DOHH2 (cell line): ENCODE results near the gene ADAP1.

ENCODE experiments used
- H3F3A ChIP-seq: fragments of 200-600 bp; sonication (generic), shearing (Covaris generic); 2 replicates; pipeline ENCODE4 v1.6.0; 2016; ENCODE audit warnings: antibody characterized with exemption, mild to moderate bottlenecking; ENCODE audit not compliant: control insufficient read depth, insufficient read depth
- H3K27ac ChIP-seq: fragments of 200-600 bp; sonication (generic); 2 replicates; pipeline ENCODE4 v1.5.1; 2014; ENCODE audit warnings: low read depth, mild to moderate bottlenecking, low read length, moderate library complexity
- H3K27me3 ChIP-seq: fragments of 200-600 bp; sonication (generic); 2 replicates; pipeline ENCODE4 v1.6.1; 2014; ENCODE audit warnings: mild to moderate bottlenecking, low read length, mixed read lengths; ENCODE audit not compliant: control insufficient read depth
- H3K36me3 ChIP-seq: fragments of 200-600 bp; sonication (generic); 2 replicates; pipeline ENCODE4 v1.6.1; 2014; ENCODE audit warnings: mild to moderate bottlenecking, low read length, moderate library complexity, mixed read lengths; ENCODE audit not compliant: control insufficient read depth
- H3K4me1 ChIP-seq: fragments of 200-600 bp; sonication (generic); 2 replicates; pipeline ENCODE4 v1.6.1; 2014; ENCODE audit warnings: mild to moderate bottlenecking, low read length, mixed read lengths; ENCODE audit not compliant: control insufficient read depth
- H3K4me2 ChIP-seq: fragments of 200-600 bp; sonication (generic); 2 replicates; pipeline ENCODE4 v1.6.0; 2014; ENCODE audit warnings: mild to moderate bottlenecking, low read length, moderate library complexity
- H3K4me3 ChIP-seq: fragments of 200-600 bp; sonication (generic); 2 replicates; pipeline ENCODE4 v1.5.1; 2014; ENCODE audit warnings: mild to moderate bottlenecking, low read length, mixed read lengths
- H3K79me2 ChIP-seq: fragments of 200-600 bp; sonication (generic); 2 replicates; pipeline ENCODE4 v1.6.1; 2014; ENCODE audit warnings: mild to moderate bottlenecking, low read length, mixed read lengths; ENCODE audit not compliant: control insufficient read depth
- H3K9me2 ChIP-seq: fragments of 200-600 bp; sonication (generic); replicated peaks from 2 replicates; pipeline ENCODE4 v1.6.1; 2014; ENCODE audit warnings: mild to moderate bottlenecking, low read length, mixed read lengths; ENCODE audit not compliant: control insufficient read depth
- H3K9me3 ChIP-seq: fragments of 200-600 bp; sonication (generic); 2 replicates; pipeline ENCODE4 v1.6.1; 2014; ENCODE audit warnings: antibody characterized with exemption, low read length, mixed read lengths; ENCODE audit not compliant: control insufficient read depth, insufficient read depth
- H4K20me1 ChIP-seq: fragments of 200-600 bp; sonication (generic); 2 replicates; pipeline ENCODE4 v1.6.0; 2014; ENCODE audit warnings: low read depth, mild to moderate bottlenecking, antibody characterized with exemption, low read length, moderate library complexity; ENCODE audit not compliant: control insufficient read depth, insufficient read depth
- EZH2phosphoT487 ChIP-seq: fragments of 200-600 bp; sonication (generic); IDR thresholded peaks from 2 replicates; pipeline ENCODE4 v1.6.1; 2017; ENCODE audit warnings: borderline replicate concordance, mild to moderate bottlenecking, antibody characterized with exemption, low read length, moderate library complexity, mixed read lengths
- TF ChIP-seq, protein P1 (sequence below): fragments of 200-600 bp; sonication (generic); IDR thresholded peaks from one replicate; pipeline ENCODE4 v1.5.1; 2014; ENCODE audit warnings: antibody characterized with exemption, mild to moderate bottlenecking, low read depth, low read length; ENCODE audit not compliant: poor library complexity, severe bottlenecking

The ADAP1 gene

DNA sequence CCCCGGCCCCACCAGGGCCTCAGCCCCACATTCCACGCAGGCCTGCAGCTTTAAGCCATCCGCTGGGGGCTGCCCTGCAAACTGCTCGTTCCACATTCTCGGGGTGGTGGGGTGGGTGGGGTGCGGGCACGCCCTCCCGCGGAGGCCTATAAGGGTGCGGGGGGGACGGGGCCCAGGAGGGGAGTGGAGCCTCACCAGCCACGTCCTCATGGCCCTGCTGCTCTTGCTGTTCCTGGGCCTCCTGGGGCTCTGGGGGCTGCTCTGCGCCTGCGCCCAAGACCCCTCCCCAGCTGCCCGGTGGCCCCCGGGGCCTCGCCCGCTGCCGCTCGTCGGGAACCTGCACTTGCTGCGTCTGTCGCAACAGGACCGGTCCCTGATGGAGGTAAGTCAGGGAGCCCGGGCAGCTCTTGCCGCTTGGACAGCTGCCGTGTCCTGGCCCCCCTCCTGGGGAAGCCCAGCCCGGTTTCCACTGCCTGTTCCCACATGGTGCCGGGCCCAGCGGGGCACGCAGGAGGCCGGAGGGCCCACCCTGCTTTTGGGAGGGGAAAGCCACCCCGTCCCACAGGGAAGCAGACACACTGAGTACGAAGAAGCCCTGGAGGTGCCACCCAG lies 28.6 kb upstream of the ADAP1 start, which contains the start of gene CYP2W1:
Gene CYP2W1 (plus strand): TSS at position 178 of the 612 bp plus-strand sequence. CDS start 31 bp downstream, at position 209.
- TF ChIP-seq EZH2phosphoT487, result no peak
- TF ChIP-seq, protein P1, sequence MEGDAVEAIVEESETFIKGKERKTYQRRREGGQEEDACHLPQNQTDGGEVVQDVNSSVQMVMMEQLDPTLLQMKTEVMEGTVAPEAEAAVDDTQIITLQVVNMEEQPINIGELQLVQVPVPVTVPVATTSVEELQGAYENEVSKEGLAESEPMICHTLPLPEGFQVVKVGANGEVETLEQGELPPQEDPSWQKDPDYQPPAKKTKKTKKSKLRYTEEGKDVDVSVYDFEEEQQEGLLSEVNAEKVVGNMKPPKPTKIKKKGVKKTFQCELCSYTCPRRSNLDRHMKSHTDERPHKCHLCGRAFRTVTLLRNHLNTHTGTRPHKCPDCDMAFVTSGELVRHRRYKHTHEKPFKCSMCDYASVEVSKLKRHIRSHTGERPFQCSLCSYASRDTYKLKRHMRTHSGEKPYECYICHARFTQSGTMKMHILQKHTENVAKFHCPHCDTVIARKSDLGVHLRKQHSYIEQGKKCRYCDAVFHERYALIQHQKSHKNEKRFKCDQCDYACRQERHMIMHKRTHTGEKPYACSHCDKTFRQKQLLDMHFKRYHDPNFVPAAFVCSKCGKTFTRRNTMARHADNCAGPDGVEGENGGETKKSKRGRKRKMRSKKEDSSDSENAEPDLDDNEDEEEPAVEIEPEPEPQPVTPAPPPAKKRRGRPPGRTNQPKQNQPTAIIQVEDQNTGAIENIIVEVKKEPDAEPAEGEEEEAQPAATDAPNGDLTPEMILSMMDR, result no peak
- no peak within 1 kb of the TSS for H3K4me3 ChIP-seq
- H3K4me1 ChIP-seq, result peaks cover 62% of the 10 kb centered on the region
- H3K79me2 ChIP-seq, result no peaks in the 10 kb centered on the region
- H3F3A ChIP-seq, result peaks cover 7% of the 10 kb centered on the region
- H3K4me2 ChIP-seq, result no peak within 1 kb of the TSS
- no peak within 1 kb of the TSS for H3K27ac ChIP-seq
- no peaks in the 10 kb centered on the region for H4K20me1 ChIP-seq
- no peaks in the 10 kb centered on the region for H3K36me3 ChIP-seq
- no peaks in the 10 kb centered on the region for H3K9me3 ChIP-seq
- H3K9me2 ChIP-seq, result no peaks in the 10 kb centered on the region
- peaks cover 10% of the 10 kb centered on the region for H3K27me3 ChIP-seq

- Histone ChIP-seq H3K27ac (no peak overlapping the region), H3K4me2 (no peak overlapping the region)
These were observed 28.1 kb upstream of the ADAP1 start for GRCh38 chr7:982511-983003.

DNA sequence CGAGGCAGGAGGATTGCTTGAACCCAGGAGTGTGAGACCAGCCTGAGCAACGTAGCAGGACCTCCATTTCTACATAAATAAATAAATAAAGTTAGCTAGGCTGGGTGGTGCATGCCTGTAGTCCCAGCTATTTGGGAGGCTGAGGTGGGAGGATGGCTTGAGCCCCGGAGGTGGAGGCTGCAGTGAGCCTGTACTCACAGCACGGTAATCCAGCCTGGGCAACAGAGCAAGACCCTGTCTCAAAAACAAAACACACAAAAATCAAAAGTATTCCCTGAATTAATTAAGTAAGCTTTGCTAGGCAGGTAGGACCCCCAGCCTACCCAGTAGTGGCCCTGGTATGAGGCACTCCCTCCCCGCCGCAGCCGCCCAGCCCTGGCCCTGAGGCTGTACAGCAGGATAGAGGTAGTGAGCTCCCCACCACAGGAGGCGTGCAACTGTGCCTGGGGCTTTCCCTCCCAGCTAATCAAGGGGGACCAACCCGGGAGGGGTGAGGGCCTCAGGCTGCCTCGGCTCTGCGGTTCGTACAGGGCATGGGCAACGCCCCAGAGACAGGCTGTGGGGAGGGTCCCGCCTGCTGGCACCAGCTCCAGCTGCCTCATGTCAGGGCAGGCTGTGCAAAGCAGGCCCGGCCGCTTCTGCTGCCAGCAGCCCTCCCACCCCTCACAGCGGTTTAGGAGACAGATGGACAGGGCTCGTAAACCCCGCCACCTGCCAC lies 27.5 kb upstream of the ADAP1 start:
- no peaks in the 10 kb centered on the region for H4K20me1 ChIP-seq
- no peaks in the 10 kb centered on the region for H3K36me3 ChIP-seq
- no peaks in the 10 kb centered on the region for H3K79me2 ChIP-seq
- no peak overlapping the region for H3K27ac ChIP-seq
- TF ChIP-seq EZH2phosphoT487, result no peak
- TF ChIP-seq, protein P1, result no peak
- peaks cover 13% of the 10 kb centered on the region for H3F3A ChIP-seq
- peaks cover 74% of the 10 kb centered on the region for H3K4me1 ChIP-seq
- H3K9me2 ChIP-seq, result no peaks in the 10 kb centered on the region
- H3K4me2 ChIP-seq, result no peak overlapping the region
- H3K4me3 ChIP-seq, result no peak overlapping the region
- no peaks in the 10 kb centered on the region for H3K9me3 ChIP-seq
- H3K27me3 ChIP-seq, result peaks cover 10% of the 10 kb centered on the region

More at GRCh38 chr7:982511-983003, 28.1 kb upstream of the ADAP1 start:
- Histone ChIP-seq H3K79me2 (no peaks in the 10 kb centered on the region), H4K20me1 (no peaks in the 10 kb centered on the region), H3F3A (peaks cover 13% of the 10 kb centered on the region), H3K36me3 (no peaks in the 10 kb centered on the region), H3K27me3 (peaks cover 10% of the 10 kb centered on the region), H3K9me3 (no peaks in the 10 kb centered on the region), H3K9me2 (no peaks in the 10 kb centered on the region), H3K4me1 (peaks cover 68% of the 10 kb centered on the region), H3K4me3 (no peak overlapping the region)
- TF ChIP-seq EZH2phosphoT487, result no peak
- TF ChIP-seq, protein P1, result no peak
